ENCODE data around the gene HOXA6.

GRCh38 chr7:27153526-27153925, 6.0 kb upstream of the HOXA6 start:
- TF ChIP-seq CTCF (IDR thresholded peaks at IDR 0.05; ENCODE audit: insufficient read depth, low read length): no peak
- no peak for TF ChIP-seq POLR2AphosphoS5 (IDR thresholded peaks at IDR 0.05; ENCODE audit: low read depth)
